Skeletal muscle tissue (tissue), 4 donors: ENCODE results near the gene ERVW-1. TPM values are rescaled to one million over a fixed set of nuclear protein-coding genes. Genes with fewer than 3 reads are reported as not detected.
"Not testable (repeated sequence)": the region's sequence is repeated elsewhere in the genome, so short reads cannot be mapped to it uniquely, and the experiment has no call there.

Source experiments
- H3K27ac ChIP-seq: one replicate; pipeline ENCODE4 v1.7.0; 2013; ENCODE audit warnings: mild to moderate bottlenecking, low read depth, low read length, inconsistent platforms
- H3K27me3 ChIP-seq, 3 donors: one replicate each; pipeline ENCODE4 v1.7.0; 2013; ENCODE audit warnings: low read length in 3 of 3; ENCODE audit not compliant: control insufficient read depth in 3 of 3, insufficient read depth in 3 of 3
- H3K36me3 ChIP-seq, 3 donors: one replicate each; pipeline ENCODE4 v1.7.0; 2013; ENCODE audit warnings: low read length in 3 of 3; ENCODE audit not compliant: control insufficient read depth in 3 of 3, insufficient read depth in 3 of 3
- H3K4me1 ChIP-seq, 3 donors: one replicate each; pipeline ENCODE4 v1.7.0; 2013; ENCODE audit warnings: low read length in 3 of 3, mild to moderate bottlenecking in 3 of 3; ENCODE audit not compliant: control insufficient read depth in 3 of 3, insufficient read depth in 3 of 3
- H3K4me3 ChIP-seq, 3 donors: one replicate each; pipeline ENCODE4 v1.7.0; 2013; ENCODE audit warnings: low read length in 3 of 3
- H3K9ac ChIP-seq, 3 donors: one replicate each; pipeline ENCODE4 v1.7.0; 2013; ENCODE audit warnings: low read length in 3 of 3, mild to moderate bottlenecking in 3 of 3, moderate library complexity in 2 of 3, low read depth in 1 of 3
- H3K9me3 ChIP-seq, 3 donors: one replicate each; pipeline ENCODE4 v1.7.0; 2013; ENCODE audit warnings: low read length in 3 of 3; ENCODE audit not compliant: control insufficient read depth in 3 of 3
- total RNA-seq: library from RNA; depleted of rRNA; stranded (reverse); fragments of >200 nt; gene quantifications from one replicate; pipeline ENCODE4 v1.2.3, GENCODE V29; 2014
- donor health status: Osteomylitis.

Gene ERVW-1
- total RNA-seq, 1 donor from 2014 or later: not detected

- Histone ChIP-seq H3K27ac (no peak overlapping the region), H3K36me3 (peaks cover 18 to 57% (median 51%) of the 10 kb centered on the region in 3 donors)
Measured at GRCh38 chr7:92496876-92497275, 19.1 kb upstream of the ERVW-1 start.

GRCh38 chr7:92489634-92490033 lies 11.9 kb upstream of the ERVW-1 start:
- H3K4me1 ChIP-seq: no peaks in the 10 kb centered on the region
- H3K9ac ChIP-seq: no peak overlapping the region
- no peak overlapping the region for H3K27ac ChIP-seq
- no peak overlapping the region for H3K4me3 ChIP-seq
- H3K9me3 ChIP-seq: no peaks in the 10 kb centered on the region
- no peaks in the 10 kb centered on the region for H3K27me3 ChIP-seq
- peaks cover 21 to 67% (median 57%) of the 10 kb centered on the region in 3 donors for H3K36me3 ChIP-seq

More at GRCh38 chr7:92496876-92497275, 19.1 kb upstream of the ERVW-1 start:
- H3K4me1 ChIP-seq: no peaks in the 10 kb centered on the region
- H3K9ac ChIP-seq: no peak overlapping the region
- H3K9me3 ChIP-seq: no peaks in the 10 kb centered on the region
- H3K27me3 ChIP-seq: no peaks in the 10 kb centered on the region
- H3K4me3 ChIP-seq: no peak overlapping the region

GRCh38 chr7:92487804-92488203 lies 10.1 kb upstream of the ERVW-1 start:
- Histone ChIP-seq H3K9ac (no peak overlapping the region), H3K4me3 (no peak overlapping the region), H3K27ac (no peak overlapping the region), H3K27me3 (no peaks in the 10 kb centered on the region), H3K4me1 (no peaks in the 10 kb centered on the region), H3K9me3 (no peaks in the 10 kb centered on the region), H3K36me3 (peaks cover 15 to 54% (median 47%) of the 10 kb centered on the region in 3 donors)

GRCh38 chr7:92485974-92486373 lies 8.2 kb upstream of the ERVW-1 start:
- Histone ChIP-seq H3K4me1 (no peaks in the 10 kb centered on the region), H3K27me3 (no peaks in the 10 kb centered on the region), H3K9ac (no peak overlapping the region), H3K27ac (no peak overlapping the region), H3K4me3 (no peak overlapping the region), H3K9me3 (no peaks in the 10 kb centered on the region), H3K36me3 (peaks cover 11 to 37% (median 30%) of the 10 kb centered on the region in 3 donors)

- H3K4me1 ChIP-seq: no peaks in the 10 kb centered on the region
- H3K9me3 ChIP-seq: no peaks in the 10 kb centered on the region
- H3K36me3 ChIP-seq: peaks cover 11 to 31% (median 26%) of the 10 kb centered on the region in 3 donors
- no peak overlapping the region for H3K4me3 ChIP-seq
- H3K27ac ChIP-seq: no peak overlapping the region
- H3K9ac ChIP-seq: no peak overlapping the region
- H3K27me3 ChIP-seq: no peaks in the 10 kb centered on the region
Measured at GRCh38 chr7:92485267-92485892, 7.6 kb upstream of the ERVW-1 start.

GRCh38 chr7:92484226-92484625 lies 6.5 kb upstream of the ERVW-1 start:
- H3K27ac ChIP-seq, H3K4me3 ChIP-seq, H3K9ac ChIP-seq, H3K27me3 ChIP-seq, H3K9me3 ChIP-seq, H3K4me1 ChIP-seq: not testable (repeated sequence)
- peaks cover 11 to 22% (median 19%) of the 10 kb centered on the region in 3 donors for H3K36me3 ChIP-seq

- H3K36me3 ChIP-seq: peaks cover 11 to 22% (median 15%) of the 10 kb centered on the region in 3 donors
- H3K27me3 ChIP-seq, H3K9me3 ChIP-seq, H3K9ac ChIP-seq, H3K27ac ChIP-seq, H3K4me1 ChIP-seq, H3K4me3 ChIP-seq: not testable (repeated sequence)
Measured at GRCh38 chr7:92483624-92484023, 5.9 kb upstream of the ERVW-1 start.

- H3K9me3 ChIP-seq, H3K36me3 ChIP-seq, H3K27me3 ChIP-seq, H3K27ac ChIP-seq, H3K9ac ChIP-seq, H3K4me3 ChIP-seq, H3K4me1 ChIP-seq: not testable (repeated sequence)
Measured at GRCh38 chr7:92479146-92479545, 1.4 kb upstream of the ERVW-1 start.

- H3K27me3 ChIP-seq: no peaks in the 10 kb centered on the region
- H3K9ac ChIP-seq: no peak overlapping the region
- H3K4me1 ChIP-seq: no peaks in the 10 kb centered on the region
- H3K36me3 ChIP-seq: peaks cover 0 to 10% (median 6%) of the 10 kb centered on the region in 3 donors
- no peak overlapping the region for H3K4me3 ChIP-seq
- no peaks in the 10 kb centered on the region for H3K9me3 ChIP-seq
- no peak overlapping the region for H3K27ac ChIP-seq
Measured at GRCh38 chr7:92478711-92479110, 965 bp upstream of the ERVW-1 start.

- no peak overlapping the region for H3K9ac ChIP-seq
Measured at GRCh38 chr7:92478095-92478494, 349 bp upstream of the ERVW-1 start.

More at GRCh38 chr7:92478095-92478494, 349 bp upstream of the ERVW-1 start:
- H3K4me1 ChIP-seq: no peaks in the 10 kb centered on the region
- H3K36me3 ChIP-seq: peaks cover 0 to 10% (median 6%) of the 10 kb centered on the region in 3 donors
- no peak overlapping the region for H3K27ac ChIP-seq
- no peak overlapping the region for H3K4me3 ChIP-seq
- H3K27me3 ChIP-seq: no peaks in the 10 kb centered on the region
- no peaks in the 10 kb centered on the region for H3K9me3 ChIP-seq
